Endothelial cell (in vitro differentiated cells): ENCODE data around the gene STXBP3. TPM values are rescaled to one million over a fixed set of nuclear protein-coding genes. Genes with fewer than 3 reads are reported as not detected.

Experiments
- DNase-seq: peaks from one replicate; pipeline ENCODE4 v3.0.0; 2021; ENCODE audit warnings: low spot score
- H3K27ac Mint-ChIP-seq: one replicate; pipeline ENCODE4 v1.8.0; 2021; ENCODE audit warnings: mixed read lengths, inconsistent platforms; ENCODE audit not compliant: unreplicated experiment
- H3K27me3 Mint-ChIP-seq: one replicate; pipeline ENCODE4 v1.8.0; 2021; ENCODE audit warnings: mild to moderate bottlenecking, moderate library complexity, mixed read lengths, inconsistent platforms; ENCODE audit not compliant: unreplicated experiment
- H3K36me3 Mint-ChIP-seq: one replicate; pipeline ENCODE4 v1.8.0; 2021; ENCODE audit warnings: mild to moderate bottlenecking, low read depth, mixed read lengths, inconsistent platforms; ENCODE audit not compliant: unreplicated experiment
- H3K4me1 Mint-ChIP-seq: one replicate; pipeline ENCODE4 v1.8.0; 2021; ENCODE audit warnings: mild to moderate bottlenecking, mixed read lengths, inconsistent platforms; ENCODE audit not compliant: unreplicated experiment
- H3K4me3 Mint-ChIP-seq: one replicate; pipeline ENCODE4 v1.8.0; 2021; ENCODE audit warnings: mild to moderate bottlenecking, mixed read lengths, inconsistent platforms; ENCODE audit not compliant: unreplicated experiment
- H3K9me3 Mint-ChIP-seq: one replicate; pipeline ENCODE4 v1.8.0; 2021; ENCODE audit warnings: mixed read lengths, inconsistent platforms; ENCODE audit not compliant: unreplicated experiment
- total RNA-seq: library from RNA; stranded (reverse); fragmentation: NEBNext Ultra II Directional; extraction: Animal tissue kit (Norgen Biotek cat#: 25700); gene quantifications from one replicate; pipeline ENCODE4 v1.2.1, GENCODE V29; 2021; ENCODE audit not compliant: unreplicated experiment
- TF ChIP-seq, protein P1 (sequence below): fragments of 200-600 bp; sonication (generic); IDR thresholded peaks from one replicate; pipeline ENCODE4 v1.5.0; 2021; ENCODE audit warnings: antibody characterized with exemption; ENCODE audit not compliant: unreplicated experiment

STXBP3 gene
- total RNA-seq, 1 donor from 2014 or later = 44.8 TPM

- Mint-ChIP-seq H3K36me3 (peaks cover 28% of the 10 kb centered on the region), H3K27ac (no peak overlapping the region), H3K9me3 (no peaks in the 10 kb centered on the region)
These were observed 54.6 kb downstream of the STXBP3 start for GRCh38 chr1:108801101-108801500.

GRCh38 chr1:108803548-108803947 is 57.1 kb downstream of the STXBP3 start:
- no peak overlapping the region for H3K27ac Mint-ChIP-seq
- H3K27me3 Mint-ChIP-seq = no peaks in the 10 kb centered on the region
- no peaks in the 10 kb centered on the region for H3K9me3 Mint-ChIP-seq
- peaks cover 31% of the 10 kb centered on the region for H3K36me3 Mint-ChIP-seq
- DNase-seq = no peak
- H3K4me3 Mint-ChIP-seq = no peak overlapping the region
- H3K4me1 Mint-ChIP-seq = no peaks in the 10 kb centered on the region
- TF ChIP-seq, protein P1, sequence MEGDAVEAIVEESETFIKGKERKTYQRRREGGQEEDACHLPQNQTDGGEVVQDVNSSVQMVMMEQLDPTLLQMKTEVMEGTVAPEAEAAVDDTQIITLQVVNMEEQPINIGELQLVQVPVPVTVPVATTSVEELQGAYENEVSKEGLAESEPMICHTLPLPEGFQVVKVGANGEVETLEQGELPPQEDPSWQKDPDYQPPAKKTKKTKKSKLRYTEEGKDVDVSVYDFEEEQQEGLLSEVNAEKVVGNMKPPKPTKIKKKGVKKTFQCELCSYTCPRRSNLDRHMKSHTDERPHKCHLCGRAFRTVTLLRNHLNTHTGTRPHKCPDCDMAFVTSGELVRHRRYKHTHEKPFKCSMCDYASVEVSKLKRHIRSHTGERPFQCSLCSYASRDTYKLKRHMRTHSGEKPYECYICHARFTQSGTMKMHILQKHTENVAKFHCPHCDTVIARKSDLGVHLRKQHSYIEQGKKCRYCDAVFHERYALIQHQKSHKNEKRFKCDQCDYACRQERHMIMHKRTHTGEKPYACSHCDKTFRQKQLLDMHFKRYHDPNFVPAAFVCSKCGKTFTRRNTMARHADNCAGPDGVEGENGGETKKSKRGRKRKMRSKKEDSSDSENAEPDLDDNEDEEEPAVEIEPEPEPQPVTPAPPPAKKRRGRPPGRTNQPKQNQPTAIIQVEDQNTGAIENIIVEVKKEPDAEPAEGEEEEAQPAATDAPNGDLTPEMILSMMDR = no peak

More at GRCh38 chr1:108801101-108801500, 54.6 kb downstream of the STXBP3 start:
- Mint-ChIP-seq H3K4me1 (no peaks in the 10 kb centered on the region), H3K27me3 (no peaks in the 10 kb centered on the region), H3K4me3 (no peak overlapping the region)
- no peak for DNase-seq
- TF ChIP-seq, protein P1 = no peak

DNA sequence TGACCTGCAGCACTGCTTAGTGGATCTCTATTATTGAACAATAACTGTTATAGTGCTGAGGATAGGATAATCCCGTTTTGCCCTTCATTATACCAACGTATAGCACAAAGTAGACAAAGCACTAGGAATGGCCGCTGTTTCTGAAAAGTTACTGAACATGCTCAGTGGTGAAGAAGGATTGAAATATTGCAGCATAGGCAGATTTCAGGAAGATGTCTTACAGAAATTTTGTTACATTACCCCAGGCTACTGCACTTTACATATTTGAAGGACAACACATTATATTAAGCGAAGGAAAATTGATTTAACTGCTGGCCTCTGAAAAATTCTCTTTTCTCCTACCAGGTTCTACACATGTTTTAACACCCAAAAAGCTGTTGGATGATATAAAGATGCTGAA is 62.0 kb downstream of the STXBP3 start:
- no peaks in the 10 kb centered on the region for H3K27me3 Mint-ChIP-seq
- peaks cover 11% of the 10 kb centered on the region for H3K36me3 Mint-ChIP-seq
- DNase-seq = no peak
- no peaks in the 10 kb centered on the region for H3K4me1 Mint-ChIP-seq
- H3K27ac Mint-ChIP-seq = no peak overlapping the region
- TF ChIP-seq, protein P1 = no peak
- H3K9me3 Mint-ChIP-seq = no peaks in the 10 kb centered on the region
- H3K4me3 Mint-ChIP-seq = no peak overlapping the region

GRCh38 chr1:108811611-108812010 is 65.1 kb downstream of the STXBP3 start:
- no peak overlapping the region for H3K27ac Mint-ChIP-seq

GRCh38 chr1:108813326-108813725 is 66.9 kb downstream of the STXBP3 start:
- DNase-seq = no peak
- peaks cover 6% of the 10 kb centered on the region for H3K27me3 Mint-ChIP-seq
- H3K4me3 Mint-ChIP-seq = no peak overlapping the region
- no peak overlapping the region for H3K27ac Mint-ChIP-seq
- H3K36me3 Mint-ChIP-seq = peaks cover 3% of the 10 kb centered on the region
- H3K4me1 Mint-ChIP-seq = peaks cover 8% of the 10 kb centered on the region
- TF ChIP-seq, protein P1 = no peak
- no peaks in the 10 kb centered on the region for H3K9me3 Mint-ChIP-seq

More at GRCh38 chr1:108811611-108812010, 65.1 kb downstream of the STXBP3 start:
- Mint-ChIP-seq H3K36me3 (peaks cover 4% of the 10 kb centered on the region), H3K27me3 (peaks cover 6% of the 10 kb centered on the region), H3K9me3 (no peaks in the 10 kb centered on the region), H3K4me3 (no peak overlapping the region), H3K4me1 (peaks cover 6% of the 10 kb centered on the region)
- no peak for DNase-seq
- TF ChIP-seq, protein P1 = no peak
